Measurements from ENCODE around the gene CREB3L1. TPM values are rescaled to one million over a fixed set of nuclear protein-coding genes. Genes with fewer than 3 reads are reported as not detected.

Gene CREB3L1
- total RNA-seq, 1 donor from 2014 or later: 11.4 TPM

DNA sequence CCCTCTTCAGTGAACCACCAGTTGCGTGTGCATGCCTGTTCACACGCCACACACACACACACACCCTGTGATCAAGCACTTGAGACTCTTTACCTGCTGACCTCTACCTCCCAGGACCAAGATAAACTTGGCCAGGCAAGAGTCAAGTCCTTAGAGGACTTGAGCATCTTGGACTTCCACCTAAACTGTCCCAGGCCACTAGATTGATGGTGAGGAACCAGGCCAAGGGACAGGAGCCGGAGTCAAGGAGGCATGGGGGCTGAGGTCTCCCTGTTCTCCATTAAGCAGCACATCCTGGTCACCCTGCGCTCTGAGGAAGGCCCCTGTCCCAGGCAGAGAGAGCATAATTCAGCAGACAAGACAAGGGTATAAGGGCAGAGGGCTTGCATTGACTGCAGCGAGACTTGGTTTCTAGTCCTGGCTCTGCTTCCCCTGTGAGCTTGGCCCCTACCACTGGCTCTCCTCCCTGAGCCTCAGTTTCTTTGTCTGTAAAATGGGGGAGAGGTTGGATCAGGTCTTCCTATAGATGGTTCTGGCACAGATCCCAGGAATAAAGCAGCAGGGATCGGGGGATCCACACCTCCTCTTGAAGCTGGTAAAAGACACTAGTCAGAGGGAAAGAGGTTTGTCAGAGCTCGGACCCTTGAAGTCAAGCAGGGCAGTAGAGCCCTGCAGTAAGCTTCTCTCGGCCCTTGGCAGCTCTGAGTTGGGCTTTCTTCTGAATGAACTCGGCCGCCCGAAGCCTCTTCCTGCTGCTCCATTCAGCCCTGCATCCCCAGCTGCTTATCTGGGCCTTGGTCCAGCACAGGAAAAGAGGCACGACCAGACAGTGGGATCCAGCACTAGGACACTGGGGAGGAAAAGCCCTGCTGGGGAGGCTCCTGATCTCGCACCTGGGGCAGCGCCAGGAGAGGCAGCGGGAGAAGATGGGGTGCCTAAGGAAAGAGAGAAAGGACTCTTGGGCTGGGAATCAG, 2.0 kb downstream of the CREB3L1 start:
- Histone ChIP-seq H3K9me3 (no peaks in the 10 kb centered on the region), H3K36me3 (no peaks in the 10 kb centered on the region), H3K4me3 (peak overlapping the region in 1 of 2 donors; percentile 66), H3K4me1 (peaks cover 0 to 13% of the 10 kb centered on the region in 2 donors), H3K27ac (no peak overlapping the region), H3K27me3 (peaks cover 4% of the 10 kb centered on the region)
- no peak for DNase-seq (ENCODE audit: low spot score in 2 of 2)
- intact Hi-C loops (cut with DNase I): no loop called here
- TF ChIP-seq, protein P1, sequence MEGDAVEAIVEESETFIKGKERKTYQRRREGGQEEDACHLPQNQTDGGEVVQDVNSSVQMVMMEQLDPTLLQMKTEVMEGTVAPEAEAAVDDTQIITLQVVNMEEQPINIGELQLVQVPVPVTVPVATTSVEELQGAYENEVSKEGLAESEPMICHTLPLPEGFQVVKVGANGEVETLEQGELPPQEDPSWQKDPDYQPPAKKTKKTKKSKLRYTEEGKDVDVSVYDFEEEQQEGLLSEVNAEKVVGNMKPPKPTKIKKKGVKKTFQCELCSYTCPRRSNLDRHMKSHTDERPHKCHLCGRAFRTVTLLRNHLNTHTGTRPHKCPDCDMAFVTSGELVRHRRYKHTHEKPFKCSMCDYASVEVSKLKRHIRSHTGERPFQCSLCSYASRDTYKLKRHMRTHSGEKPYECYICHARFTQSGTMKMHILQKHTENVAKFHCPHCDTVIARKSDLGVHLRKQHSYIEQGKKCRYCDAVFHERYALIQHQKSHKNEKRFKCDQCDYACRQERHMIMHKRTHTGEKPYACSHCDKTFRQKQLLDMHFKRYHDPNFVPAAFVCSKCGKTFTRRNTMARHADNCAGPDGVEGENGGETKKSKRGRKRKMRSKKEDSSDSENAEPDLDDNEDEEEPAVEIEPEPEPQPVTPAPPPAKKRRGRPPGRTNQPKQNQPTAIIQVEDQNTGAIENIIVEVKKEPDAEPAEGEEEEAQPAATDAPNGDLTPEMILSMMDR (IDR thresholded peaks at IDR 0.05): no peak

DNA sequence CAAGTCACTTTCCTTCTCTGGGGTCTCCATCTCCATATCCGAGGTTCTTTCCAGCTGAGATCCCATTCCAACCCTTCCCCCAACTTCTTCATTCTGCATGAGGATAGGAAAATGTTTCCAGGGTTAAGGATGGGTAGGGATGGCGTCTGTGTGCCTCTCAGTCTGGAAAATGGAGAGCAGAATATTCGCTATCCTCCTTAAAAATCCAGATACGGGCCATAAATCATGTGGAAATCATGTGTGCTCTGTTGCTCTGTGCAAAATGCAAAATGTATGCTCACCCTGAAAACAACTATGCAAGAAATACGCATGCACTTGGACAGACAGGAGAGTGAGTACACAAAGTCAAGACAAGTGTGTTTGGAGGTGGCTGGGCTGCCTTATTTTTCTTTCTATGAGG, 3.2 kb downstream of the CREB3L1 start:
- H3K27ac ChIP-seq: no peak overlapping the region
- intact Hi-C loops (cut with DNase I): no loop called here
- DNase-seq (ENCODE audit: low spot score in 2 of 2): no peak
- H3K4me1 ChIP-seq: peaks cover 0 to 10% of the 10 kb centered on the region in 2 donors
- H3K4me3 ChIP-seq: no peak overlapping the region
- H3K27me3 ChIP-seq: peaks cover 4% of the 10 kb centered on the region
- TF ChIP-seq, protein P1 (IDR thresholded peaks at IDR 0.05): no peak
- no peaks in the 10 kb centered on the region for H3K36me3 ChIP-seq
- no peaks in the 10 kb centered on the region for H3K9me3 ChIP-seq

DNA sequence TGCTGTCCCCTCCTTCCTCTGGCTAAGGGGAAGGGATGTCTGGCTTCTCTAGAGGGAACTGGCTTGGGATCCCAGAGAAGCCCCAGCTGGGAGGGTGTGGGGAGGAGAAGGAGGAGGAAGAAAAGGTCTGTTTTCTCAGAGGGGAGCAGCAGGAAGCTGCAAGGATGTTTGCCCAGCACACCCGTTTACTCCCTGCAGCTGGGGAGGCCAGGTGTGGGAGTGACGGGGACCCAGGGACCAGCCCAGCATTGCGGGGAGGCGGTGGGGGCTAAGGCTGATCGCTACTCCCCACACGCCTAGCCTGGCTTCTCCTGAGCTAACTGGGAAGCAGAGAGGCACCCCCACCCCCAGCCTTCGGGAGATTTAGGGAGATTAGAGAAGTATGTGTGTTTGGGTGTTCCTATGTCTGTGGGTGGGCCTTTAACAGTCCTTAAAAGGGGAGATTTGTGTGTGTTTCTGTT, 3.9 kb downstream of the CREB3L1 start:
- intact Hi-C loops (cut with DNase I): no loop called here
- Histone ChIP-seq H3K4me1 (peaks cover 0 to 10% of the 10 kb centered on the region in 2 donors), H3K9me3 (no peaks in the 10 kb centered on the region), H3K27me3 (peaks cover 4% of the 10 kb centered on the region), H3K4me3 (no peak overlapping the region), H3K36me3 (no peaks in the 10 kb centered on the region), H3K27ac (no peak overlapping the region)
- no peak for DNase-seq (ENCODE audit: low spot score in 2 of 2)
- TF ChIP-seq, protein P1 (IDR thresholded peaks at IDR 0.05): no peak

DNA sequence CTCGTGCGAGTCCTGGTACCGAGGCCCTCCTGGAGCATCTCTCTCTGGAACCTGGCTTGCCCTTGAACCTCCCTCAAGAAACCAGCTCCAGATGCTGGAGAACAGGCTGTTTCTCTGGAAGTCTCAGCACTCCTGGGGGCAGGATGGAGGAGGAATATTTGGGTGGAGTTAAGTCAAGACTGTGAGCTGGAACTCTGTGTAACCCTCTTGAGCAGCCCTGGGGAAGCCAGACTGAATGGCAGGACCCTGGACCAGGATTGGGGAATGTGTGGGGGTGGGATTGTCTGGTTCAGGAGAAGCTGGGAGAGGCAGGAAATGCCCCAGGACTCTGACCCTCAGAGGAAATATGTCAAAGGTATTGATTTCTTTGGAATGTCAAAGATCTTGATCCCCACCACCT, 7.7 kb downstream of the CREB3L1 start:
- DNase-seq (ENCODE audit: low spot score in 2 of 2): no peak
- H3K9me3 ChIP-seq: no peaks in the 10 kb centered on the region
- TF ChIP-seq, protein P1 (IDR thresholded peaks at IDR 0.05): no peak
- H3K27me3 ChIP-seq: no peaks in the 10 kb centered on the region
- intact Hi-C loops (cut with DNase I): no loop called here
- H3K4me3 ChIP-seq: no peak overlapping the region
- H3K36me3 ChIP-seq: no peaks in the 10 kb centered on the region
- no peaks in the 10 kb centered on the region for H3K4me1 ChIP-seq
- no peak overlapping the region for H3K27ac ChIP-seq

DNA sequence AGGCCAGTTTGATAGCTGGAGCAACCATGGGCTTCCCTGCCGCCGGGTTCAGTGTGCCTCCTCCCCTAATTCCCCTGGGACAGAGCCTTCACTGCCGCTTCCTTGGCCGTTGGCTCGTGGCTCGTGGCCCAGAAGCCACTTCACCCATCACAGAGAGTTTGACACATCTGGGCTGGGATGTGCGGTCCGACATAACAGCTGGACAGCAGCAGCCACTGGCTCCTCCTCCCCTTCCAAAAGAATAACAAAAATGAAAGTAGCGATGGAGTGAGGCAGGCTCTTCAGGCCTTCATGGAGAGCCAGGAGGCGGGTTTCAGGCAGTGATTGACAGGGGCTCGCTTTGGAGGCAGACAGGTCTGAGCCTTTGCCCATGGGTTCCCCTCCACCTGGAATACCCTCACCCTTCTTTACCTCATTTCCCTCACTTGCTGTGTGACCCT, 8.2 kb downstream of the CREB3L1 start:
- TF ChIP-seq, protein P1 (IDR thresholded peaks at IDR 0.05): no peak
- Histone ChIP-seq H3K9me3 (no peaks in the 10 kb centered on the region), H3K4me3 (no peak overlapping the region), H3K4me1 (no peaks in the 10 kb centered on the region), H3K27me3 (no peaks in the 10 kb centered on the region), H3K36me3 (no peaks in the 10 kb centered on the region), H3K27ac (no peak overlapping the region)
- DNase-seq (ENCODE audit: low spot score in 2 of 2): no peak
- intact Hi-C loops (cut with DNase I): no loop called here
